Right atrium auricular region (tissue), 2 donors: Measurements from ENCODE around the gene USP21. TPM values are rescaled to one million over a fixed set of nuclear protein-coding genes. Genes with fewer than 3 reads are reported as not detected.

Experiments
- DNase-seq: peaks from one replicate; pipeline ENCODE4 v3.0.0-alpha.2; 2019; ENCODE audit warnings: low spot score
- H3K27ac ChIP-seq, 2 donors: fragments of 200-600 bp; sonication (generic); 1 replicate in 1 of 2; 2 replicates in 1 of 2; pipeline ENCODE4 v1.5.1; 2016 to 2019
- H3K27me3 ChIP-seq, 2 donors: fragments of 200-600 bp; sonication (generic); one replicate each; pipeline versions ENCODE4 v1.5.1 to v1.6.0; 2017 to 2019
- H3K36me3 ChIP-seq: fragments of 200-600 bp; sonication (generic); one replicate; pipeline ENCODE4 v1.5.1; 2016
- H3K4me1 ChIP-seq, 2 donors: fragments of 200-600 bp; sonication (generic); one replicate each; pipeline versions ENCODE4 v1.5.1 to v1.6.0; 2017 to 2019
- H3K4me3 ChIP-seq, 2 donors: fragments of 200-600 bp; sonication (generic); 1 replicate in 1 of 2; 2 replicates in 1 of 2; pipeline ENCODE4 v1.5.1; 2017 to 2019; ENCODE audit warnings: mild to moderate bottlenecking in 1 of 2, moderate library complexity in 1 of 2
- H3K9me3 ChIP-seq, 2 donors: fragments of 200-600 bp; sonication (generic); one replicate each; pipeline ENCODE4 v1.5.1; 2019
- total RNA-seq, 2 donors: library from RNA; depleted of rRNA; stranded (reverse); fragments of >200 nt; gene quantifications; one replicate each; pipeline ENCODE4 v1.1.0, GENCODE V29; 2016
- TF ChIP-seq, protein P1 (sequence below), 2 donors: fragments of 200-600 bp; sonication (generic); IDR thresholded peaks; one replicate each; pipeline ENCODE4 v1.5.1; 2019; ENCODE audit warnings: antibody characterized with exemption in 2 of 2

USP21 gene
- total RNA-seq, 2 donors from 2014 or later = 13.5 to 14.4 TPM

DNA sequence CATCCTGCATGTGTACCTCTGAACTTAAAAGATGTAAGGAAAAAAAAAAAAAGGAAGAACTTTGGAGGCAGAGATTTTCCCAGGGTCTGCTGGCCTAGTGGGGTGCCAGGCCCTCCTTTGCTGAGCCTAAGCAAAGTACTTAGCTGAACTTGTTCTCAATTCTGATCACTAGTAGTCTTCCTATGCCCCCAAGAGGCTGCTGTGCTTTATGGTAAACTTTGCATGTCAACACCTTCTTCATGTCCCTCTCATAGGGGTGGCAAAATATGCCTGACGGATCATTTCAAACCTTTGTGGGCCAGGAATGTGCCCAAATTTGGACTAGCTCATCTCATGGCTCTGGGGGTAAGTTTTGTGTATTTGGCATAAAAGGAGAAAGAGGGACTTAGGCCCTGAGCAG is 1.4 kb upstream of the USP21 start:
- H3K4me1 ChIP-seq = peaks cover 0 to 42% of the 10 kb centered on the region in 2 donors
- TF ChIP-seq, protein P1, sequence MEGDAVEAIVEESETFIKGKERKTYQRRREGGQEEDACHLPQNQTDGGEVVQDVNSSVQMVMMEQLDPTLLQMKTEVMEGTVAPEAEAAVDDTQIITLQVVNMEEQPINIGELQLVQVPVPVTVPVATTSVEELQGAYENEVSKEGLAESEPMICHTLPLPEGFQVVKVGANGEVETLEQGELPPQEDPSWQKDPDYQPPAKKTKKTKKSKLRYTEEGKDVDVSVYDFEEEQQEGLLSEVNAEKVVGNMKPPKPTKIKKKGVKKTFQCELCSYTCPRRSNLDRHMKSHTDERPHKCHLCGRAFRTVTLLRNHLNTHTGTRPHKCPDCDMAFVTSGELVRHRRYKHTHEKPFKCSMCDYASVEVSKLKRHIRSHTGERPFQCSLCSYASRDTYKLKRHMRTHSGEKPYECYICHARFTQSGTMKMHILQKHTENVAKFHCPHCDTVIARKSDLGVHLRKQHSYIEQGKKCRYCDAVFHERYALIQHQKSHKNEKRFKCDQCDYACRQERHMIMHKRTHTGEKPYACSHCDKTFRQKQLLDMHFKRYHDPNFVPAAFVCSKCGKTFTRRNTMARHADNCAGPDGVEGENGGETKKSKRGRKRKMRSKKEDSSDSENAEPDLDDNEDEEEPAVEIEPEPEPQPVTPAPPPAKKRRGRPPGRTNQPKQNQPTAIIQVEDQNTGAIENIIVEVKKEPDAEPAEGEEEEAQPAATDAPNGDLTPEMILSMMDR (IDR thresholded peaks at IDR 0.05) = no peak
- no peak overlapping the region for H3K27ac ChIP-seq

DNA sequence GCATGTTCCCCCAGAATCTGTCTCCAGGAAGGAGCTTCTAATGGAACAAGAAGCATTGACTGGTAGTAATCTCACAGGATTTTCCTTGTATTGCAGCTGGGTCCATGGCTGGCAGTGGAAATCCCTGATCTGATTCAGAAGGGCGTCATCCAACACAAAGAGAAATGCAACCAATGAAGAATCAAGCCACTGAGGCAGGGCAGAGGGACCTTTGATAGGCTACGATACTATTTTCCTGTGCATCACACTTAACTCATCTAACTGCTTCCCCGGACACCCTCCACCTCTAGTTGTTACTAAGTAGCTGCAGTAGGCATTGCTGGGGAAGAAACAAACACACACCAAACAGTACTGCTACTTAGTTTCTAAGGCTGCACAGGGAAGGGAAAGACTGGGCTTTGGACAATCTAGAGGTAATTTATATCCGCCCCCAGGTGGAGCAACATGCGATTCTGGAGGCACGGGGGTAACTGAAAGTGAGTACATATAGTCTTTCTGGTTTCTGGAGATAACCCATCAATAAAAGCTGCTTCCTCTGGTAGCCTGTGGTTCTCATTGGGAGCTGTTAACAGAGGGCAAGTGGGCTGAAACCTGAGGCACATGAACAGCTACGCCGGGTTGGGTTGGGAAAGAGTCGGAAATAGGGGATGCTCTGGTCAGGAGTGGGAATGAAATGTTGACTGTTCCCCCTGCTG is 837 bp upstream of the USP21 start:
- Histone ChIP-seq H3K27ac (peak overlapping the region; percentile 89 to 96), H3K27me3 (no peaks in the 10 kb centered on the region), H3K4me3 (peak overlapping the region in 1 of 2 donors; percentile 99), H3K36me3 (peaks cover 16% of the 10 kb centered on the region), H3K9me3 (no peaks in the 10 kb centered on the region), H3K4me1 (peaks cover 0 to 42% of the 10 kb centered on the region in 2 donors)
- TF ChIP-seq, protein P1 (IDR thresholded peaks at IDR 0.05) = no peak
- no peak for DNase-seq

More for the DNA sequence above, 1.4 kb upstream of the USP21 start:
- no peaks in the 10 kb centered on the region for H3K9me3 ChIP-seq
- H3K4me3 ChIP-seq = no peak overlapping the region
- no peaks in the 10 kb centered on the region for H3K27me3 ChIP-seq
- no peak for DNase-seq
- peaks cover 13% of the 10 kb centered on the region for H3K36me3 ChIP-seq

GRCh38 chr1:161159913-161160243 is 578 bp downstream of the USP21 start:
- DNase-seq = no peak
- H3K27me3 ChIP-seq = no peaks in the 10 kb centered on the region
- TF ChIP-seq, protein P1 (IDR thresholded peaks at IDR 0.05) = no peak
- H3K4me3 ChIP-seq = peak overlapping the region; percentile 93 to 99
- H3K9me3 ChIP-seq = no peaks in the 10 kb centered on the region
- peaks cover 0 to 38% of the 10 kb centered on the region in 2 donors for H3K4me1 ChIP-seq
- peaks cover 29% of the 10 kb centered on the region for H3K36me3 ChIP-seq
- H3K27ac ChIP-seq = peak overlapping the region; percentile 89 to 96

DNA sequence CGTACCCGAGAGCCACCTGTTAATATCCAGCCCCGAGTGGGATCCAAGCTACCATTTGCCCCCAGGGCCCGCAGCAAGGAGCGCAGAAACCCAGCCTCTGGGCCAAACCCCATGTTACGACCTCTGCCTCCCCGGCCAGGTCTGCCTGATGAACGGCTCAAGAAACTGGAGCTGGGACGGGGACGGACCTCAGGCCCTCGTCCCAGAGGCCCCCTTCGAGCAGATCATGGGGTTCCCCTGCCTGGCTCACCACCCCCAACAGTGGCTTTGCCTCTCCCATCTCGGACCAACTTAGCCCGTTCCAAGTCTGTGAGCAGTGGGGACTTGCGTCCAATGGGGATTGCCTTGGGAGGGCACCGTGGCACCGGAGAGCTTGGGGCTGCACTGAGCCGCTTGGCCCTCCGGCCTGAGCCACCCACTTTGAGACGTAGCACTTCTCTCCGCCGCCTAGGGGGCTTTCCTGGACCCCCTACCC is 1.4 kb downstream of the USP21 start:
- H3K4me1 ChIP-seq = peaks cover 0 to 40% of the 10 kb centered on the region in 2 donors
- H3K4me3 ChIP-seq = no peak overlapping the region
- DNase-seq = no peak
- no peaks in the 10 kb centered on the region for H3K27me3 ChIP-seq
- TF ChIP-seq, protein P1 (IDR thresholded peaks at IDR 0.05) = no peak
- H3K27ac ChIP-seq = peak overlapping the region in 1 of 2 donors; percentile 96
- no peaks in the 10 kb centered on the region for H3K9me3 ChIP-seq
- peaks cover 29% of the 10 kb centered on the region for H3K36me3 ChIP-seq

- no peak overlapping the region for H3K4me3 ChIP-seq
- DNase-seq = no peak
- H3K4me1 ChIP-seq = peaks cover 0 to 43% of the 10 kb centered on the region in 2 donors
- TF ChIP-seq, protein P1 (IDR thresholded peaks at IDR 0.05) = no peak
- H3K9me3 ChIP-seq = no peaks in the 10 kb centered on the region
- H3K36me3 ChIP-seq = peaks cover 29% of the 10 kb centered on the region
- H3K27me3 ChIP-seq = no peaks in the 10 kb centered on the region
- H3K27ac ChIP-seq = no peak overlapping the region
These were observed 2.4 kb downstream of the USP21 start for GRCh38 chr1:161161652-161162051.
